DMS 273 (cell line): ENCODE data around the gene DNAJC1.
A peak's percentile ranks its signal among the peaks of the same experiment; 100 is the strongest.

Source experiments
- DNase-seq: peaks from one replicate; lab custom pipeline; 2025; ENCODE audit not compliant: unreplicated experiment; lab: John Stamatoyannopoulos, UW

Gene DNAJC1

DNA sequence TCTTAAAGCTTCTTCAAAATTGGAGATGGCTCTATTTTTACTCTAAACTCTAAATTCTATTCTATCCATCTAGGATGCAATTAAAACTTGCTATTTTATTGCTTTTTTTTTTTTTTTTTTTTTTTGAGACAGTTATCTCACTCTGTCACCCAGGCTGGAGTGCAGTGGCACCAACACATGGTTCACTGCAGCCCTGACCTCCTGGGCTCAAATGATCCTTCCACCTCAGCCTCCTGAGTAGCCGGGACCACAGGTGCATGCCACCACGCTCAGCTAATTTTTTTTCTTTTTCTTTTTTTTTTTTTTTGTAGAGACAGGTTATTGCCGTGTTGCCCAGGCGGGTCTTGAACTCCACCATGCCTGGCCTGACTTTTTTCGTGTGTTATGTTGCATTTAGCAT is 41.2 kb downstream of the DNAJC1 start:
- DNase-seq = no peak

DNA sequence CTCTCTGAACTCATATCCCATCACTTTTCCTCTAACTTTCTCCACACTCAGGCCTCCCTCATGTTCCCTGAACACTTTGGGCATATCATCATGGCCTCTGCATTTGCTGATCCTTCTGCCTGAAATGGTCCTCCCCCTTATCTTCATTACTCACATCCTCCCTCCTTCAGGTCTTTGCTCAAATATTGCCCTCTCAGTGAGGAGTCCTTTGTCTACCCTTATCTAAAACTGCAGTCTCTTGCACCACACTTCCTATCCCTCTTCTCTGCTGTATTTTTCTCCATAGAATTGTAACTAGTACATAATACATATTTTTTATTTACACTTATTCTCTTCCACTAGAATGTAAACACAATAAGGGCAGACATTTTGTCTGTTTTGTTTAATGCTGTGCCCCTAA is 41.7 kb downstream of the DNAJC1 start:
- no peak for DNase-seq

DNA sequence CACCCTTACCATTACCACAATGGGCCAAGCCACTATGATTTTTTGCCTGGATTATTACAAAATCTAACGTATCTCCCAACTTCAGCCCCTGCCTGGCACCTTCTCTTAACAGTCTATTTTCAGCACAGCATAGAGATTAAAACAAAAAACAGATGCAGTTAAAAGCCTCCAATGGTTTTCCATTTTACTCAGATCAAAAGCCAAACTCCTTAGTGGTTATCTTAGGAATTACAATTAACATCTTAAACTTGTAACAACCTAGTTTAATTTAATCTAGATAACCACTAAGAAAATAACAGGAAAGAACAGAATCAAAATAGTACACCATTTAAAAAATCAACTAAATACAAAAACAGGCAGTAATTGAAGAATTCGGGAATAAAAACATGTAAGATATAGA is 43.5 kb downstream of the DNAJC1 start:
- no peak for DNase-seq

DNA sequence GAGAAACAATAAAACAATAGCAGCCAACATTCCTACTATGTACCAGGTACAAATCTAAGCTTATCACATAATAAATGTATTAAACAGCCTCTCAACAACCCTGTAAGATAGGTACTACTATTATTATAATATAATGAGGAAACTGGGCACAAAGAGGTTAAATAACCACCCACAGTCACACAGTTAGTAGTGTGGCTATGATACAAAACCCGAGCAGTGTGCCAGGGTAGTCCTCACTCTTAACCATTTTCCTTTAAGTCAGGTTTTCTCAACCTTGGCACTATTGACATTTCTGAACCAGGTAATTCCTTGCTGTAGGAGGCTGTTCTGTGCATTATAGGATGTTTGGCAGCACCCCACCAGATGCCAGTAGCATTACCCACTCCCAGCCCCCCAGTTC is 48.8 kb downstream of the DNAJC1 start:
- DNase-seq = no peak

DNA sequence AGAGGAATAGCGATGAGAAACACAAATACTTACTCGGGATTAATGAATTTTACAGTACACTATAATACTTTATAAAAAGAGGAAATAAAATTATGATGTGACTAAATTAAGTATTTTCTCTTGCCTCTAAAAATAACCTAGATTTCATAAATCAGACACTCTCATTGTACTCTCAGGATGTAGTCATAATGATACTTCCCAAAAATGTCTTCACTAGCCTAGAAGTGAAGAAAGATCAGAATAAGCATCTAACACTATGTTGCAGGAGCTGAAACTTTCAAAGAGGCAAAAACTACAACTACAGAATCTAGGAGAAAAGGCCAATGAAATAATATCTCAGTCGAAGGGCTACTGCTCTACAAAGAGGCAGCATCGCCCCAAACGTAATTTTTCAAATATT is 49.4 kb downstream of the DNAJC1 start:
- no peak for DNase-seq

DNA sequence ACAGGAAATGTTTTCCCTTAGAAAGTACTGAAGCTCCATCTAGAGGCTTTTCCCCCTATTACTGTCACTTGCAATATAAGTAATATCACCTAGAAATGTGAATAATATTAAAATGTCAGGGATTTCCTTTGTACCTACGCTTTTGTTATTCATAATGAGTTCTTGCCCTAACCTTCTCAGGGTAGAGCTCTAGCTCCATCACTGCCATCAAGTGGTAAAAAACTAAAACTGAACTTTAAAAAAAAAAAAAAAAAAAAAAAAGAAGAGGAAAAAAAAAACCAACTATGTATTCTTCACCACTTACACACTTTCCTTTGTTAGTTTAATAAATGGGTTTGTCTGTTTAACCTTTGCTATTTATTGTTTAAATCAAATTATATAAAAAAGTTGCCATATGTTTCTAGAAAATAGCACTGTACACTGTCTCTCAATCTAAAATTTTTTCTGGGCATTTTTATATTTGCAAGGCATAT is 49.9 kb downstream of the DNAJC1 start:
- DNase-seq = peak; percentile 27

DNA sequence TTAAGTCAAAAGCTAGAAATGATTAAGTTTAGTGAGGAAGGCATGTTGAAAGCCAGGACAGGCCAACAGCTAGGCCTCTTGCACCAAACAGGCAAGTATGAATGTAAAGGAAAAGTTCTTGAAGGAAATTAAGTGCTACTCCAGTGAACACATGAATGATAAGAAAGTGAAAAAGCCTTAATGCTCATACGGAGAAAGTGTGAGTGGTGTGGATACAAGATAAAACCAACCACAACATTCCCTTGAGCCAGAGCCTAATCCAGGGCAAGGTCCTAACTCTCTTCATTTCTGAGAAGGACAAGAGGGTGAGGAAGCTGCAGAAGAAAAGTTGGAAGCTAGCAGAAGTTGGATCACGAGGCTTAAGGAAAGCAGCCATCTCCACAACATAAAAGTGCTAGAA is 53.0 kb downstream of the DNAJC1 start:
- no peak for DNase-seq

DNA sequence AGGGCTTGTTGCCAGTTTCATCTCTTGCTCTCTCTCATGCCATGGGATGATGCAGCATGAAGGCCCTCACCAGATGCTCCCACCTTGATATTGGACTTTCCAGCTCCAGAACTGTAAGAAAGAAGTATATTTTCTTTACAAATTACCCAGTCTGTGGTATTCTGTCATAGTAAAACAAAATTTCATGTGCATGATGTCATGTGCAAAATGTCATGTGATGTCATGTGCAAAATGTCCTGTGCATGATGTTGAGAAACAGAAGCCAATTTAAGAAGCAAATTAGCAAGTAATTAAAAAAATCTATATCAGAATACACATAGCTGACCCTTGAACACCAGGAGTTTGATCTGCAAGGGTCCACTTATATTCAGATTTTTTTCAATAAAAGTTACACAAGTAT is 56.6 kb downstream of the DNAJC1 start:
- no peak for DNase-seq

DNA sequence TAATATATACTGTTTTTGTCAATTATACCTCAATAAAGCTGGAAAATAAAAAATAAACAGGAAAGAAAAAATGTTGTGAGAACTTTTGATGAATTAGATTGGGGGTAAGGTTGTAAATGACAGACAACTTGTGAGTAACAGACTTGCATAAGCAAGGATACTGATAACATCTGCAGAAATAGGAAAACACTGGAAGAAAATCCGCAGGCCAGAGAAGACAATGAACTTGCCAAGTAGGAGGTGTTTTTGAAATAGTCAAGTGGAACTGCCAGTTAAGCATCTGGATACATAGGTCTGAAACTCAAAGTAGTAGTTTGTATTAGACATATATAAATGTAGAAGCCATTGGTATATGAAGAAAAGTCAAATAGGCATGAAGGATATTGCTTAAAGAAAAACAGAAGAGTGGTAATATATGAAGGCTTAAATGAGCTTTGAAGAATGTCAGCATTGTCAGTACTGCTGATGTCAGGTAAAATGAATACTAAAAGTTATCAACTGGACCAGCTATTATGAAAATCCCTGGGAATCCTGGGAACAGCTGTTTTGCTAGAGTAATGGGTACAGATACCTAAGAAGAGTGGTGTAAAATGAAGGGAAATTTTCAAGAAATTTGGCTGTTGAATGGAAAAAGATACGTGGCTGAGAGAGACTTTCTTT is 58.7 kb downstream of the DNAJC1 start:
- no peak for DNase-seq

DNA sequence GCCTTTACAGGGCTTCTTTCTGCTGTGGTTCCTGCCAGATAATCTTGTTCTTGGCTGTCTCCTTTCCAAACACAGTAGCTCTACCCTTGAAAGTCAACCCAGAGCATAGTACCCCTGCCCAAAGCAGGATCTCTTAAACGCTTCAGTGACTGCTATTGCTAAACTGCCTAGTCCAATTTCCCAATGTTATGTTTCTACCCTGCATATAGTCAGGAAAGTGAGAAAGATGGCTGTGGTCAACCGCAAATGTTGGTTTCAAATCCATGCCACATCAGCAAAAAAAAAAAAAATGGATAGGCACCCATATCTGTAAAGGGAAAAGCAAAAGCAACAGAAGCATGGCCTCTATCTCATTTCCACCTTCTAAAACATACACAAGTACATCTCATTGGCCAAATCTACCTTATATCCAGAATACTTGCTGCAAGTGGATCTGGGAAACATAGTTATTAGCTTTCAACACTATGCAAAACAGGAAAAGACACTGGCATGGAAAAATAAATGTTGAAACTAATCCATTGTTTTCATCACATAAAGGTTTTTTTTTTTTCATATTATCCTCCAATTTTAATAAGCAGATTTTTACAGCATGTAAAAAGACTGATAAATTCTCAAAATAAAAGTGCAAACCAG is 59.8 kb downstream of the DNAJC1 start:
- no peak for DNase-seq

DNA sequence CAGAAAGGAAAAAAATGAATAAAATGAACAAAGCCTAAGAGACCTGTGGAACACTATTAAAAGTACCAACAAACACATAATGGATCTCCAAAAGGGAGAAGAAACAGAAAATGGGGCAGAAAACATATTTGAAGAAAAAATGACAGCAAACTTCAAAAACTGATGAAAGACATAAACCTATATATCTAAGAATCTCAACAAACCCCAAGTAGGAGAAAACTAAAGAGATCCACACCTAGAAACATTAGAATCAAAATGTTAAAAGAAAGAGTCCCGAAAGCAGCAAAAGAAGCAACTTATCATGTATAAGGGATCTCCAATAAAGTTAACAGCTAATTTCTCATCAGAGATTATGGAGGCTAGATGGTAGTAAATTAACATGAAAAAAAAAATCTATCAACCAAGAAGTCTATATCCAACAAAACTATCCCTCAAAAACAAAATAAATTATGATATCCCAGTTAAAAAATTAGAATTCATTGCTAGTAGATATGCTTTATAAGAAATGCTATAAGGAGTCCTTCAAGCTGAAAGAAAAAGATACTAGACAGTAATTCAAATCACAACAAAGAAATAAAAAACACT is 68.0 kb downstream of the DNAJC1 start:
- no peak for DNase-seq

DNA sequence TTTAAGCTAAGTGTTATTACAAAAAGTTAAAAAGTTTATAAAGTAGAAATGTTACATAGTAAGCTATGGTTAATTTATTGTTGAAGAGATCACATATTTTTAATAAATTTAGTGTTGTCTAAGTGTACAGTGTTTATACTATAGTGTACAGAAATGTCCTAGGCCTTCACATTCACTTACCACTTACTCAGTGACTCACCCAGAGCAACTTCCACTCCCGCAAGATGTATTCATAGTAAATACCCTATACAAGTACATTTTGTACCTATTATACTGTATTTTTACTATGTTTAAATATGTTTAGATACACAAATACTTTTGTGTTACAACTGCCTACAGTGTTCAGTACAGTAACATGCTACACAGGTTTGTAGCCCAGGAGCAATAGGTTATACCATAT is 69.2 kb downstream of the DNAJC1 start:
- DNase-seq = no peak

DNA sequence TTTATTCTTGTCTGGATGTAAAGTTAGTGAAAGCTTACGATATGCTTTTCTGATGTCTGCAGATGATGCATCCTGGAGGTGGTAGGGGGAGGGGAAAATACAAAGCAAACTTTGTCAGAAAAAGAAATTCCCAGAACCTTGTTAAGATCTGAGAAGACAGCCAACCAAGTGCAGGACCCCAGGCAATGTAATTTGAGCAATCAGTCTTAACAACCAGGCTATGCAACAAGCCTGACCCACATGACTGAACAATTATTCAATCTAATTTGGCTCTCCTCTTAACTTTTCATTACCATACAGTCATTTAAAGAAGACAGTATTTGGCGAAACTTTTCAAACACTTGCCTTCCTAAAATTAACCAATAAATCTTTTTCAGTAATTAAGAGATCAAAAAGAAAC is 74.5 kb downstream of the DNAJC1 start:
- DNase-seq = no peak

DNA sequence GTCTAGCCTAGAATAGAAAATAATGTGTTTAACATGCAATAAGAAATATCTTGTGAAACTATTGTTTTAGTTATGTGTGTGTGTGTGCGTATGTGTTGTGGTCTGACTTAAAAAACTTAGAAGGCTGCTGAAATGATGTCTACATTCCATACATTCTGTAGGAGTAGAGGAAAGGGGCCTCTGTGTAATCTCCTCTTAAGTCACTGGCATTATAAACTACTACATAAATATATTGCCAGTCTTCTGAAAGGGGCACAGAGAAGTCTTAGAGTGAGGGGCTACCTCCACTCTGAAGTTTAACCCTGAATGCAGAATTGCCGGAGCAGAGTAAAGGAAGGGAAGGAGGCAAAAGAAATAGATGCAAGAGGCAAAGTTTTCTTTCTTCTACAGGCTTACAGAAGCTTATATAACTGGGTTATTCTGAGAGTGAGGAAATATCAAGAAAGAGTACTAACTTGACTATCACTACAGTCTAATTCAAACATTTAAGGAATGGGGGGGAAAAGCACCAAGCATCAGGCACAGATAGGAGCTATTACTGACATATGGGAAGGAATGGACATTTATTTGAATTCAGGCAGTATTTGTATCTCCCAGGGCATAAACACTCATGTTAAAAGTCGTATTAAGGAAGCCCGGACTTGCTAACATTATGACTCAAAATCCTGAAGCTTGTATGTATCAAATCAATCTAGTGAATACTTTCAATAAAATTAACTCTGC is 75.7 kb downstream of the DNAJC1 start:
- DNase-seq = no peak

DNA sequence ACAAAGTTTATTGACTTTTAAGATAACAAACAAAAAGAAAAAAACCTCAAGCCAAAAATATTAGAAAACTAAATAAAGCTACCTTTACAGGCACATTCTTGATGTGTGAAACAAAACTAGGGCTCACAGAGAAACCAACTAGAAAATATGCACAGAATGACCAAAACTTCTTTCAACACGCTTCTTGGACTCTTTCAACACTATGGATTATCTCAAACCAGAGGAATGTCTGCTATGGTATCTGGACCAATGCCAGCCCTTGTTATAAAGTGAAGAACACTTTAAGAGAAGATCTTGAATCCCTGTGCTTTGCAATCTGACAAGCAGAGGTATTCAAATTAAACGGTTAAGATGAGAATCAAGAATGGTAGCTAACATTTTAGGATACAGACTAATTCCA is 76.6 kb downstream of the DNAJC1 start:
- peak; percentile 5 for DNase-seq

DNA sequence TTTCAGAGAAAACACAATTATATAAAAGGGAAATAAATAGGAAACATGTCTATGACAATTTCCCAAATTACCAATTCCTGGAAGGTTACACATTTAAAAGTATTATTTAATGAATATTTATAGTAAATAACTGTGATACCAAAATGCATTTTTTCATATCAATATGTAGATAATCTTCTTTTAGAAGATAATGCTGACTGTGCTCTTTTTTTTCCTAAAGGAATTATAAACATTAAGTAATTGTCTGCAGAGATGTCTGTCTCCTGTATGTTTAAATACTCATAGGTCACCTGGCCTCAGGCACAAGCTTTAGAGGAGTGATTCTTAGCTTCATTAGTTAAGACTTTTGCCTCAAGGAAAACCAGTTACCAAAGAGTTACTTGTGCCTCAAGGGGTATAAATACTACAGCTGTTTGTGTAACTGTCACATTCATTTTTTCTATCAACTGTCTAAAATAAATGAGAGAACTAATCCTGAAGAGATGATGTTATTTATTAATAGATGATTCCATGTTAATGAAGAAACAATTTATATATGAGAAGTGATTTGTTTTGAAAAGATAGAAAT is 77.1 kb downstream of the DNAJC1 start:
- DNase-seq = no peak

DNA sequence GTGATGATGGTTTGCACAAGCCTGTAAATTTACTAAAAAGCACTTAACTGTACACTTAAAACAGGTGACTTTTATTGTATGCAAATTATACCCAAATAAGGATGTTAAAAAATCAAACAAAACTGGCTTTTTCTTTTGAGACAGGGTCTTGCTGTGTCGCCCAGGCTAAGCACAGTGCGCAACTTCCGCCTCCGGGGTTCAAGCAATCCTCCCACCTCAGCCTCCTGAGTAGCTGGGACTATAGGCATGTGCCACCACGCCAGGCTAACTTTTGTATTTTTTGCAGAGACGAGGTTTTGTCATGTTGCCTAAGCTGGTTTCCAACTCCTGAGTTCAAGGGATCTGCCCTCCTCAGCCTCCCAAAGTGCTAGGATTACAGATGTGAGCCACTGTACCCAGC is 77.7 kb downstream of the DNAJC1 start:
- no peak for DNase-seq

DNA sequence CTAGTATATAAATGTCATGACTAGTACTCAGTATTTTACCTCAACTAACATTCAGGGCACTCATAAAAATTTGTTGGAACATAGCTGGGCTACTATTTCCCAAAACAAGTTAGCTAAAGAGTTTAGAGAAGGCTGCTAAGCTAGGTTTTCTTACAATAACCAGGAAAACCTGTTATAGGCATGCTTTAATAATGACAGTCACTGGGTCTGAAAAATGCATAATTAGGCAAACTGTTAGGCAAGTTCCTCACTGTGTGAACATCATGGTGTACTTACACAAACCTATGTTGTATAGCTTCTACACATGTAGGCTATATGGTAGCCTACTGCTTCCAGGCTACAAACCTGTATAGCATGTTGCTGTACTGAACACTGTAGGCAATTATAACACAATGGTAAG is 79.0 kb downstream of the DNAJC1 start:
- DNase-seq = no peak

DNA sequence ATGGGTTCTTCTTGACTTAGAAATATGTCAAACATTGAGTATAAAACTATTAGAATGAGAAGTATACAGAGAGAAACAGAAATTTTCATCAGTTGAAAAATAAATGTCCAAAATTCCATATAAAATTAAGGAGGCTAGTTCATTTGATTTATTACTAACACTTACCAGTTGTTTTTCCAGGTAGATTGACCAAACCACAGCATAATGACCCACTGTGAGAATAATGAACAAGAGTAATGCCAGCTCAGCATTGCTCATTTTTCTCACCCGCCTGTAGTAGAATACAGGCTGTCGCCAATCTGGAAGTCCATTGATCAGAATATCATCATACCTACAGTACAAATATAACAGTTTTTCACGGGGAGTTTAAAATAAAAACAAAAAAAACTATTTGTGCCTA is 82.9 kb downstream of the DNAJC1 start:
- DNase-seq = no peak

DNA sequence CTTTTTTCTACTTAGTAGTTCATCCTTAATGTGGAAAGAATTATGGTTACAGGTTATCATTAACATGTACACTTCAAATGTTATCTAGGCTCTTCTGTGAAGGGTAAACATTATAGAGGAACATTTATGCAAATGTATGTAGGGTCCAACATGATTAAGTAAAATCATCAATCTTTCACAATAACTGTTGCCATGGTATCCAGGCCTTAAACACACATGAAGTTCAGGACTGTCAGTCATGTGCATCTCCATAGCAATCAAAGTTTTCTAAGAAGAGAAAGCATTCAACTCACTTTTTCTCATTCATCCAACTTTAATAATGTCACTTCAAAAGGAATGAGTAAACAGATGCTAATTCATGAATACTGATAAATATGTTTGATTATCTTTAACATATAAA is 83.6 kb downstream of the DNAJC1 start:
- DNase-seq = no peak

DNA sequence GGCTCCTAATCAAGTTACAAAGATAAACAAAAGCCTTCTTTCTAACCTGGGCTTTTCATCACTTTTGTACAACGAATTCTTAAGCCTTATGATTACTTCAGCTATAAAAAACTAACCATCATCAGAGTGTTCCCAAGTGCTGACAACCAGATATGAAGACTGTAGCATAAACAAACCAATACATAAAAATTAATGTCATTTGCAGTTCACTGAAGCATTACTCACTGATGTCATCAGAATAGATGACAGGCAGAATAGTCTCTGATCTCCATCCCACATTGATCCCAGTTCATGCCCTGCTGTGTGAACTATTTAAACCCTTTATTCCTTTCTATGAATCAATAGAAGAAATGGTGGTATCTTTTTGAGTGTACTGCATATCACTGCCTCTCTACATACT is 84.4 kb downstream of the DNAJC1 start:
- DNase-seq = no peak

DNA sequence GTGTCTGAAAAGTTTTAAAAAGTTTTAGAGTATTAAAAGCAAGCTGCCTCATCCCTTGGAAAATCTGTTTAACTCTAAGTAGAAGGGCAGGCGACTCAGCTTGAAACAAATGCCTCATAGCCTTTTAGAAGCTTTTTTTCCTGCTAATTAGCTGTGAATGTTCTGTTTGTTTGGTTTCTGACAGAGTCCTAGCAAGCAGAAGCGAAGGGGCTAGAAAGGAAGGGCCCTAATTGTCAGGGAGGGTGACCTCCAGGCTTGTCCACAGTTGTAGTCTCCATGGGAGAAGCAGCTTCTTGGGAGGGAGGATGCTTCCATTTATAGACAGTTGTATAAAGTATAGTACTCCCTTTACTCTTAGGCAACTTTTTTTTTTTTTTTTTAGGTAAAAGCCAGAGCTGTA is 90.9 kb downstream of the DNAJC1 start:
- no peak for DNase-seq
